Esophagus muscularis mucosa (tissue), 4 donors: ENCODE data around the gene GRK1. TPM values are rescaled to one million over a fixed set of nuclear protein-coding genes. Genes with fewer than 3 reads are reported as not detected.

Experiments used
- DNase-seq: peaks from one replicate; pipeline ENCODE4 v3.0.0-alpha.2; 2017; ENCODE audit errors: extremely low spot score
- H3K27ac ChIP-seq, 4 donors: fragments of 200-600 bp; sonication (generic); replicated peaks in 1 of 4; 1 replicate in 3 of 4; 2 replicates in 1 of 4; pipeline ENCODE4 v1.5.1; 2016 to 2019; ENCODE audit warnings: mild to moderate bottlenecking in 1 of 4
- H3K27me3 ChIP-seq, 4 donors: fragments of 200-600 bp; sonication (generic); one replicate each; pipeline versions ENCODE4 v1.5.1 to v1.6.0; 2016 to 2019
- H3K36me3 ChIP-seq, 4 donors: fragments of 200-600 bp; sonication (generic); one replicate each; pipeline ENCODE4 v1.5.1; 2016 to 2019
- H3K4me1 ChIP-seq, 4 donors: fragments of 200-600 bp; sonication (generic); one replicate each; pipeline ENCODE4 v1.5.1; 2016 to 2019
- H3K4me3 ChIP-seq, 4 donors: fragments of 200-600 bp; sonication (generic); 1 replicate in 2 of 4; 2 replicates in 2 of 4; pipeline ENCODE4 v1.5.1; 2016 to 2019; ENCODE audit warnings: mild to moderate bottlenecking in 4 of 4, moderate library complexity in 1 of 4
- H3K9me3 ChIP-seq, 4 donors: fragments of 200-600 bp; sonication (generic); 1 replicate in 3 of 4; 2 replicates in 1 of 4; pipeline ENCODE4 v1.5.1; 2016 to 2019
- CTCF ChIP-seq, 3 experiments: fragments of 200-600 bp in 2 of 3; fragments of 450-650 bp in 1 of 3; sonication (generic) in 2 of 3; IDR thresholded peaks; one replicate each; pipeline ENCODE4 v1.5.1; 2017 to 2019; ENCODE audit warnings: antibody characterized with exemption in 3 of 3, mild to moderate bottlenecking in 2 of 3, moderate library complexity in 1 of 3
- EP300 ChIP-seq: sonication (generic); formaldehyde crosslinking; IDR thresholded peaks from one replicate; pipeline ENCODE4 v1.6.1; 2017; ENCODE audit warnings: antibody characterized with exemption
- POLR2A ChIP-seq: fragments of 450-650 bp; IDR thresholded peaks from one replicate; pipeline ENCODE4 v1.6.1; 2017; ENCODE audit warnings: antibody characterized with exemption, moderate library complexity, mild to moderate bottlenecking, low read depth
- POLR2AphosphoS5 ChIP-seq, 2 donors: sonication (generic); formaldehyde crosslinking; IDR thresholded peaks; one replicate each; pipeline ENCODE4 v1.6.1; 2017; ENCODE audit warnings: antibody characterized with exemption in 2 of 2
- WGBS: methylation state at CpG from one replicate; pipeline ENCODE4 v1.1.5; 2018; 5-methylcytosine and 5-hydroxymethylcytosine counted together
- intact Hi-C: fragments of 100-400 bp; cut with DNase I; formaldehyde crosslinking; loops from one replicate; pipeline ENCODE4 v1.15.1; 2023
- total RNA-seq, 4 donors: library from RNA; depleted of rRNA; stranded (reverse); fragments of >200 nt; gene quantifications; one replicate each; pipeline versions ENCODE4 v1.1.0 to v1.2.1, GENCODE V29; 2016

The GRK1 gene
- total RNA-seq, 4 donors from 2014 or later: under 0.01 TPM; not detected in 3

- Histone ChIP-seq H3K9me3 (no peaks in the 10 kb centered on the region), H3K27ac (peak overlapping the region; percentile 60 to 76 (median 67)), H3K27me3 (no peaks in the 10 kb centered on the region), H3K36me3 (no peaks in the 10 kb centered on the region), H3K4me3 (no peak overlapping the region), H3K4me1 (peaks cover 7 to 23% (median 22%) of the 10 kb centered on the region in 4 donors)
- DNase-seq: no peak
- WGBS: 51% methylated on average over 42 of the region's 42 CpGs
- intact Hi-C loops: no loop called here
- TF ChIP-seq CTCF (IDR thresholded peaks at IDR 0.05): no peak
- no peak for TF ChIP-seq POLR2A
- TF ChIP-seq EP300: no peak
- peak; percentile 76 to 78 for TF ChIP-seq POLR2AphosphoS5 (IDR thresholded peaks at IDR 0.05)
These were observed 19.4 kb upstream of the GRK1 start for GRCh38 chr13:113647351-113648215.

GRCh38 chr13:113648216-113648610 is 18.8 kb upstream of the GRK1 start:
- Histone ChIP-seq H3K4me1 (peaks cover 7 to 23% (median 22%) of the 10 kb centered on the region in 4 donors), H3K9me3 (no peaks in the 10 kb centered on the region), H3K27ac (peak overlapping the region in 3 of 4 donors; percentile 63 to 76 (median 71)), H3K36me3 (no peaks in the 10 kb centered on the region), H3K4me3 (no peak overlapping the region), H3K27me3 (no peaks in the 10 kb centered on the region)
- intact Hi-C loops: no loop called here
- TF ChIP-seq EP300: no peak
- WGBS: 85% methylated on average over 13 of the region's 13 CpGs
- DNase-seq: no peak

GRCh38 chr13:113649212-113649611 is 17.8 kb upstream of the GRK1 start:
- Histone ChIP-seq H3K27me3 (no peaks in the 10 kb centered on the region), H3K4me3 (no peak overlapping the region), H3K9me3 (no peaks in the 10 kb centered on the region), H3K27ac (no peak overlapping the region), H3K36me3 (no peaks in the 10 kb centered on the region), H3K4me1 (peaks cover 7 to 23% (median 22%) of the 10 kb centered on the region in 4 donors)
- WGBS: 96% methylated on average over 17 of the region's 17 CpGs
- intact Hi-C loops: no loop called here
- no peak for TF ChIP-seq EP300
- no peak for TF ChIP-seq CTCF (IDR thresholded peaks at IDR 0.05)
- no peak for TF ChIP-seq POLR2A
- no peak for TF ChIP-seq POLR2AphosphoS5 (IDR thresholded peaks at IDR 0.05)
- no peak for DNase-seq

DNA sequence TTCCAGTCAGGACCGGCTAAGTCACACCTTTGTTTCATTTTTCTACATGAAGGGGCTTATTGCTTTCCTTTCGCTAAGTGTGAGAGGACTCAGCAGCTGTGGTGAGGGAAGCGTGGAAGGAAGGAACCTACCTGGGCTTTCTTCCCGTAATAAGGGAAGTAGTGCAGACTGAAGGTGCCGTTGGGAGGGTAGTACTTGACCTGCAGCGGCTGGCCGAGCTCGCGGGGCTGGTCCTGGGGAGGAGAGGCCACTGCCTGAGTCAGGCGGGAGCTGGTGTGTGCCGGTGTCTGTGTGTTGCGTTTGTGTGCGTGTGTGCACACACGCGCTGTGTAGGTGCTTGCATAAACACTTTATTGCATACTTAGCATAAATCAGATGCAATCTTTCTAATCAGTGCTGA is 16.7 kb upstream of the GRK1 start:
- TF ChIP-seq CTCF (IDR thresholded peaks at IDR 0.05): no peak
- TF ChIP-seq POLR2A: no peak
- TF ChIP-seq EP300: no peak
- no peak for TF ChIP-seq POLR2AphosphoS5 (IDR thresholded peaks at IDR 0.05)
- Histone ChIP-seq H3K4me3 (no peak overlapping the region), H3K27ac (no peak overlapping the region), H3K9me3 (no peaks in the 10 kb centered on the region), H3K27me3 (no peaks in the 10 kb centered on the region), H3K36me3 (no peaks in the 10 kb centered on the region), H3K4me1 (peaks cover 7 to 23% (median 22%) of the 10 kb centered on the region in 4 donors)
- intact Hi-C loops: no loop called here
- 90% methylated on average over 15 of the region's 15 CpGs for WGBS
- DNase-seq: no peak

DNA sequence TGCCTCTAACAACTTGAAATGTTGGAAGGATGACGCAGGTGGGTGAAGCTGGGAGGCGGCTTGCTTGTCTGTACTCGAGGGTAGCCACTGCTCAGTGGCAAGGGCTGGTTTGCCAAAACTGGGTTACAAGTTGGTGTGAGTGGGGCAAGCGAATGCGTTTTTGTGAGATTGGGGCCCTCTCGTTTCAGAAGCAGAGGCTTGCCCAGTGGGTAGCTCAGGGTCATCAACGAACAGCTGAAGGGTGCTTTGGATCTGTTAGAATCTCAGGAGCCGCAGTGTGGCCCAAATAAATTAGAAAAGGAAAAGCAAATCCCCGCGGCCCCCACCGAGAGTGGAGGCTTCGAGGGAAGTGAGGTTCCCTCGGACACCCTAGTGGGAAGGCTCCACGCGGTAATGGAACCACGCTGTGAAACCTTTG is 16.3 kb upstream of the GRK1 start:
- Histone ChIP-seq H3K27ac (no peak overlapping the region), H3K4me1 (peaks cover 7 to 23% (median 22%) of the 10 kb centered on the region in 4 donors), H3K36me3 (no peaks in the 10 kb centered on the region), H3K27me3 (no peaks in the 10 kb centered on the region), H3K4me3 (no peak overlapping the region), H3K9me3 (no peaks in the 10 kb centered on the region)
- 94% methylated on average over 16 of the region's 16 CpGs for WGBS
- no peak for DNase-seq
- intact Hi-C loops: no loop called here
- TF ChIP-seq POLR2AphosphoS5 (IDR thresholded peaks at IDR 0.05): no peak
- TF ChIP-seq POLR2A: no peak
- no peak for TF ChIP-seq EP300
- TF ChIP-seq CTCF (IDR thresholded peaks at IDR 0.05): no peak
